Loucy (cell line): ENCODE results near the gene FANCE.

Experiments used
- H2AFZ ChIP-seq: fragments of 200-600 bp; sonication (generic); 2 replicates; pipeline ENCODE4 v1.6.0; 2016; ENCODE audit warnings: antibody characterized with exemption, mild to moderate bottlenecking, low read length, moderate library complexity
- H3F3A ChIP-seq: fragments of 200-600 bp; 2 replicates; pipeline ENCODE4 v1.6.0; 2016; ENCODE audit warnings: antibody characterized with exemption, low read depth, mild to moderate bottlenecking
- H3K27me3 ChIP-seq: fragments of 200-600 bp; sonication (generic); 2 replicates; pipeline ENCODE4 v1.6.1; 2014; ENCODE audit warnings: low read length, mild to moderate bottlenecking; ENCODE audit not compliant: insufficient read depth, poor library complexity, severe bottlenecking
- H3K36me3 ChIP-seq: fragments of 200-600 bp; sonication (generic); 2 replicates; pipeline ENCODE4 v1.6.1; 2016; ENCODE audit warnings: low read length; ENCODE audit not compliant: insufficient read depth
- H3K4me1 ChIP-seq: fragments of 200-600 bp; sonication (generic); 2 replicates; pipeline ENCODE4 v1.5.1; 2014; ENCODE audit warnings: low read length, mild to moderate bottlenecking; ENCODE audit not compliant: insufficient read depth, poor library complexity, severe bottlenecking
- H3K4me2 ChIP-seq: fragments of 200-600 bp; sonication (generic); 2 replicates; pipeline ENCODE4 v1.6.0; 2014; ENCODE audit warnings: antibody characterized with exemption, low read length, low read depth, mild to moderate bottlenecking; ENCODE audit not compliant: poor library complexity, severe bottlenecking
- H3K4me3 ChIP-seq: fragments of 200-600 bp; sonication (generic); 2 replicates; pipeline ENCODE4 v1.5.1; 2014; ENCODE audit warnings: low read length, mild to moderate bottlenecking, mixed read lengths; ENCODE audit not compliant: poor library complexity, severe bottlenecking
- H3K79me2 ChIP-seq: fragments of 200-600 bp; sonication (generic); 2 replicates; pipeline ENCODE4 v1.6.1; 2014; ENCODE audit warnings: low read length; ENCODE audit not compliant: insufficient read depth
- H3K9ac ChIP-seq: fragments of 200-600 bp; sonication (generic); 2 replicates; pipeline ENCODE4 v1.6.0; 2014; ENCODE audit warnings: mild to moderate bottlenecking, low read depth, low read length, moderate library complexity; ENCODE audit not compliant: poor library complexity, severe bottlenecking
- H3K9me2 ChIP-seq: fragments of 200-600 bp; sonication (generic); replicated peaks from 2 replicates; pipeline ENCODE4 v1.6.1; 2016; ENCODE audit warnings: low read depth, low read length, mixed read lengths
- H3K9me3 ChIP-seq: fragments of 200-600 bp; sonication (generic); 2 replicates; pipeline ENCODE4 v1.6.1; 2014; ENCODE audit warnings: mild to moderate bottlenecking, antibody characterized with exemption, low read length, low read depth; ENCODE audit not compliant: insufficient read depth
- H4K20me1 ChIP-seq: fragments of 200-600 bp; sonication (generic); 2 replicates; pipeline ENCODE4 v1.6.0; 2014; ENCODE audit warnings: antibody characterized with exemption, low read length, mild to moderate bottlenecking; ENCODE audit not compliant: insufficient read depth, poor library complexity, severe bottlenecking
- CTCF ChIP-seq: fragments of 200-600 bp; sonication (generic); conservative IDR thresholded peaks from 2 replicates; pipeline ENCODE4 v1.5.1; 2014; ENCODE audit warnings: mild to moderate bottlenecking, antibody characterized with exemption, low read length
- EZH2phosphoT487 ChIP-seq: fragments of 200-600 bp; IDR thresholded peaks from 2 replicates; pipeline ENCODE4 v1.6.1; 2018; ENCODE audit warnings: antibody characterized with exemption, mild to moderate bottlenecking, moderate library complexity, borderline replicate concordance

Gene FANCE

DNA sequence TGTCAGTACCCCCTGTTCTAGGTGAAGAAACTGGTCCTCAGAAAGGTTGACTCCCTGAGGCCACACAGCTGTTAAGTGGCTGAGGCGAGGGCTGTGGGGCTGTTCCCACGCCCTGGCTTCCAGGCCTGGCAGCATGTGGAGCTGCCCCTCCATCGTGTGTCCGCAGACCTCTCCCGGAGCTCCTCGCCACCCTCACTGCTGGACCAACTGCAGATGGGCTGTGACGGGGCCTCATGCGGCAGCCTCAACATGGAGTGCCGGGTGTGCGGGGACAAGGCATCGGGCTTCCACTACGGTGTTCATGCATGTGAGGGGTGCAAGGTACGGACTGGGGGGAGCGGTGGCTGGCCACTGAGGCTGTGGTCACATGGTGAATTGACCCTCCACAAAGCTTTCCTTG lies 32.2 kb upstream of the FANCE start:
- TF ChIP-seq CTCF (no peak), EZH2phosphoT487 (no peak)
- Histone ChIP-seq H3K4me1 (peaks cover 26% of the 10 kb centered on the region), H3K9me3 (no peaks in the 10 kb centered on the region), H4K20me1 (no peaks in the 10 kb centered on the region), H3K4me3 (no peak overlapping the region), H3K4me2 (peak overlapping the region; percentile 60), H3K79me2 (no peaks in the 10 kb centered on the region), H3K27me3 (no peaks in the 10 kb centered on the region), H3F3A (no peaks in the 10 kb centered on the region), H3K9me2 (no peaks in the 10 kb centered on the region), H3K9ac (no peak overlapping the region), H2AFZ (no peak overlapping the region), H3K36me3 (peaks cover 3% of the 10 kb centered on the region; the same call in 1 of the 2 replicates)

DNA sequence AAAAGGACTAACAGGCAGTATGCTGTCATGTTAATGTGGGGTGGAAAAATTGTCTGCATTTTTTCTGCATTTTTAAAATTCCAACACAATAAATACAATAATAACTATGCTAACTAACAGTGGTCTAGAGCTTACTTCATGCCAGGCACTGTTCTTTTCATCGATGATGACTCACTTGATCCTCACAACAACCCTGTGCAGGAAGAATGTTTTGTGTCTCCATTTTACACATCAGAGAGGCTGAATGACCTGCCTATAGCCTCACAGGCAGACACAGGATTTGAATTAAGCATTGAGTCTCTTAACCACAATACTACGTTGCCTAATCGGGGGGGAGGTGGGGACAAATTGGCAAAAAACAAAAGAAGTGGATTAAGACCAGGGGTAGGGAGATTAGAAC lies 26.9 kb upstream of the FANCE start:
- Histone ChIP-seq H3K79me2 (no peaks in the 10 kb centered on the region), H3K4me1 (no peaks in the 10 kb centered on the region), H3K36me3 (peaks cover 3% of the 10 kb centered on the region; the same call in 1 of the 2 replicates), H3K9me3 (peaks cover 4% of the 10 kb centered on the region; the same call in 1 of the 2 replicates), H3F3A (no peaks in the 10 kb centered on the region), H3K4me3 (no peak overlapping the region), H2AFZ (no peak overlapping the region), H3K4me2 (no peak overlapping the region), H4K20me1 (no peaks in the 10 kb centered on the region), H3K27me3 (no peaks in the 10 kb centered on the region), H3K9me2 (no peaks in the 10 kb centered on the region), H3K9ac (no peak overlapping the region)
- TF ChIP-seq EZH2phosphoT487 (no peak), CTCF (no peak)

- Histone ChIP-seq H4K20me1 (no peaks in the 10 kb centered on the region), H3K9ac (no peak overlapping the region), H3K36me3 (peaks cover 3% of the 10 kb centered on the region; the same call in 1 of the 2 replicates), H3F3A (no peaks in the 10 kb centered on the region), H3K4me1 (no peaks in the 10 kb centered on the region), H3K27me3 (no peaks in the 10 kb centered on the region), H2AFZ (no peak overlapping the region), H3K9me2 (no peaks in the 10 kb centered on the region), H3K79me2 (no peaks in the 10 kb centered on the region), H3K4me2 (no peak overlapping the region), H3K9me3 (peaks cover 4% of the 10 kb centered on the region; the same call in 1 of the 2 replicates), H3K4me3 (no peak overlapping the region)
- TF ChIP-seq EZH2phosphoT487 = no peak
- no peak for TF ChIP-seq CTCF
Measured at GRCh38 chr6:35426074-35426473, 26.1 kb upstream of the FANCE start.
